Tibial nerve (tissue), 4 donors: ENCODE data around the gene SAFB. TPM values are rescaled to one million over a fixed set of nuclear protein-coding genes. Genes with fewer than 3 reads are reported as not detected.

Source experiments
- DNase-seq, 2 donors: peaks; one replicate each; pipeline ENCODE4 v3.0.0-alpha.2; 2019; ENCODE audit warnings: low spot score in 2 of 2
- H3K27ac ChIP-seq, 4 donors: fragments of 200-600 bp; sonication (generic) in 3 of 4; one replicate each; pipeline ENCODE4 v1.5.1; 2017 to 2019; ENCODE audit warnings: mild to moderate bottlenecking in 1 of 4
- H3K27me3 ChIP-seq, 2 donors: fragments of 200-600 bp; sonication (generic) in 1 of 2; one replicate each; pipeline versions ENCODE4 v1.5.1 to v1.6.0; 2017 to 2019
- H3K36me3 ChIP-seq, 3 donors: fragments of 200-600 bp; sonication (generic); one replicate each; pipeline ENCODE4 v1.5.1; 2018 to 2019
- H3K4me1 ChIP-seq, 4 donors: fragments of 200-600 bp; sonication (generic) in 3 of 4; one replicate each; pipeline ENCODE4 v1.5.1; 2017 to 2019
- H3K4me3 ChIP-seq, 4 donors: fragments of 200-600 bp; sonication (generic) in 3 of 4; one replicate each; pipeline ENCODE4 v1.5.1; 2017 to 2019; ENCODE audit warnings: mild to moderate bottlenecking in 1 of 4, moderate library complexity in 1 of 4
- H3K9me3 ChIP-seq, 4 donors: fragments of 200-600 bp; sonication (generic) in 3 of 4; one replicate each; pipeline ENCODE4 v1.5.1; 2017 to 2019
- CTCF ChIP-seq, 5 experiments: fragments of 200-600 bp in 3 of 5; fragments of 450-650 bp in 2 of 5; sonication (generic) in 3 of 5; IDR thresholded peaks; one replicate each; pipeline ENCODE4 v1.5.1; 2016 to 2019; ENCODE audit warnings: antibody characterized with exemption in 5 of 5, mild to moderate bottlenecking in 3 of 5, moderate library complexity in 2 of 5
- EP300 ChIP-seq, 2 donors: sonication (generic); formaldehyde crosslinking; IDR thresholded peaks; one replicate each; pipeline ENCODE4 v1.6.1; 2017; ENCODE audit warnings: antibody characterized with exemption in 2 of 2, mild to moderate bottlenecking in 1 of 2
- POLR2A ChIP-seq, 2 donors: fragments of 450-650 bp; IDR thresholded peaks; one replicate each; pipeline ENCODE4 v1.6.1; 2017; ENCODE audit warnings: antibody characterized with exemption in 2 of 2, mild to moderate bottlenecking in 2 of 2, moderate library complexity in 2 of 2
- WGBS, 2 donors: methylation state at CpG; one replicate each; pipeline ENCODE4 v1.1.5; 2018; 5-methylcytosine and 5-hydroxymethylcytosine counted together
- total RNA-seq, 4 donors: library from RNA; depleted of rRNA; stranded (reverse); fragments of >200 nt; gene quantifications; one replicate each; pipeline ENCODE4 v1.1.0, GENCODE V29; 2016

The SAFB gene
- total RNA-seq, 4 donors from 2014 or later: 121 to 252 (median 129) TPM

DNA sequence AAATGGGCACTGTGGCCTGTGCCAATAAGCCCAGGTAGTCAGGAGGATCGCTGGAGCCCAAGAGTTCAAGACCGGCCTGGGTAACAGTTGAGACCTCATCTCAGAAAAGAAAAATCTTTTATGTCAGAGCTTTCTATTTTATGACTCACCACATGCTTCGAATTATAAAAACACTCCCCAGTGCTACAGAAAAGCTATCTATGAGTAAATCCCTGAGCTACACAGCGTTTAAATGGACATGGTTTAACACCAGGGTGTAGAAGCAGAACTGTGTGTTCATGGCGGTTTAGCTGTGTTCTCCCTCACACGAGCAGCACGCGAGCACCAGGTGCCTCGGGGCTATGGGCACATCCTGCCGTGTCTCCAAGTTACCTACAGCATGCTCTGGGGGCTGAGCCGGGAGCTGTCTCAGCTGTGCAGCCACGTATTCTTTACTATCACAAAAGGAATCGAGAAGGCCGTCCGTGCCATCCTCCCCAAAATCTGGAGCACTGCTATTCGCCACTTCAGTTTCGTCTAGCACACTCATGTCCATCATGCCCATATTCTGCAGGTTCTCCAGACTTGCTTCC is 7.0 kb upstream of the SAFB start:
- H3K27me3 ChIP-seq: no peaks in the 10 kb centered on the region
- TF ChIP-seq CTCF (IDR thresholded peaks at IDR 0.05) (no peak), EP300 (IDR thresholded peaks at IDR 0.05) (no peak), POLR2A (IDR thresholded peaks at IDR 0.05) (no peak)
- H3K9me3 ChIP-seq: no peaks in the 10 kb centered on the region
- no peak for DNase-seq
- H3K36me3 ChIP-seq: peaks cover 17 to 81% (median 38%) of the 10 kb centered on the region in 3 donors
- H3K4me3 ChIP-seq: no peak overlapping the region
- WGBS, 2 donors: 86 to 91% methylated on average over 17 of the region's 17 CpGs
- H3K27ac ChIP-seq: no peak overlapping the region
- H3K4me1 ChIP-seq: peaks cover 3 to 38% (median 21%) of the 10 kb centered on the region in 4 donors

GRCh38 chr19:5617080-5617479 is 5.8 kb upstream of the SAFB start:
- Histone ChIP-seq H3K4me1 (peaks cover 3 to 43% (median 26%) of the 10 kb centered on the region in 4 donors), H3K36me3 (peaks cover 17 to 75% (median 38%) of the 10 kb centered on the region in 3 donors), H3K27me3 (no peaks in the 10 kb centered on the region), H3K9me3 (no peaks in the 10 kb centered on the region), H3K27ac (no peak overlapping the region), H3K4me3 (no peak overlapping the region)
- WGBS, 2 donors: 58 to 59% methylated on average over 1 of the region's 1 CpG
- no peak for TF ChIP-seq EP300 (IDR thresholded peaks at IDR 0.05)
- no peak for TF ChIP-seq CTCF (IDR thresholded peaks at IDR 0.05)
- DNase-seq: no peak

GRCh38 chr19:5618591-5618990 is 4.3 kb upstream of the SAFB start:
- Histone ChIP-seq H3K4me3 (no peak overlapping the region), H3K27me3 (no peaks in the 10 kb centered on the region), H3K36me3 (peaks cover 9 to 60% (median 27%) of the 10 kb centered on the region in 3 donors), H3K4me1 (peaks cover 3 to 43% (median 26%) of the 10 kb centered on the region in 4 donors), H3K27ac (no peak overlapping the region), H3K9me3 (no peaks in the 10 kb centered on the region)
- 95 to 98% methylated on average over 9 of the region's 9 CpGs for whole genome bisulfite sequencing, 2 donors
- no peak for DNase-seq
- TF ChIP-seq CTCF (IDR thresholded peaks at IDR 0.05) (no peak), POLR2A (IDR thresholded peaks at IDR 0.05) (no peak)

- peaks cover 1 to 46% (median 13%) of the 10 kb centered on the region in 3 donors for H3K36me3 ChIP-seq
- H3K27ac ChIP-seq: peak overlapping the region in 2 of 4 donors; percentile 94 to 97
- H3K9me3 ChIP-seq: no peaks in the 10 kb centered on the region
- no peaks in the 10 kb centered on the region for H3K27me3 ChIP-seq
- no peak for DNase-seq
- 81 to 82% methylated on average over 3 of the region's 3 CpGs for WGBS, 2 donors
- peak overlapping the region in 1 of 4 donors; percentile 66 for H3K4me3 ChIP-seq
- TF ChIP-seq POLR2A (IDR thresholded peaks at IDR 0.05): no peak
- TF ChIP-seq EP300 (IDR thresholded peaks at IDR 0.05): no peak
- no peak for TF ChIP-seq CTCF (IDR thresholded peaks at IDR 0.05)
- peaks cover 3 to 52% (median 34%) of the 10 kb centered on the region in 4 donors for H3K4me1 ChIP-seq
Observed at GRCh38 chr19:5619946-5620345, 2.9 kb upstream of the SAFB start.

GRCh38 chr19:5621311-5621944 is 1.5 kb upstream of the SAFB start:
- Histone ChIP-seq H3K9me3 (no peaks in the 10 kb centered on the region), H3K4me1 (peaks cover 3 to 66% (median 49%) of the 10 kb centered on the region in 4 donors), H3K27ac (peak overlapping the region; percentile 91 to 97 (median 93)), H3K27me3 (no peaks in the 10 kb centered on the region), H3K4me3 (peak overlapping the region; percentile 66 to 98 (median 88)), H3K36me3 (peaks cover 0 to 32% (median 0%) of the 10 kb centered on the region in 3 donors)
- TF ChIP-seq EP300 (IDR thresholded peaks at IDR 0.05) (peak in 1 of 2 donors; percentile 72), CTCF (IDR thresholded peaks at IDR 0.05) (no peak), POLR2A (IDR thresholded peaks at IDR 0.05) (peak; percentile 26 to 36)
- peak in 1 of 2 donors; percentile 14 for DNase-seq
- WGBS, 2 donors: 9 to 12% methylated on average over 14 of the region's 14 CpGs
